NCI-H2196 treated with DMSO at 0.1 percent for 48 hours (cell line): ENCODE data around the gene NLRP1.

ENCODE experiments used
- DNase-seq: peaks from one replicate; lab custom pipeline; 2025; ENCODE audit not compliant: unreplicated experiment; lab: John Stamatoyannopoulos, UW

Gene NLRP1

DNA sequence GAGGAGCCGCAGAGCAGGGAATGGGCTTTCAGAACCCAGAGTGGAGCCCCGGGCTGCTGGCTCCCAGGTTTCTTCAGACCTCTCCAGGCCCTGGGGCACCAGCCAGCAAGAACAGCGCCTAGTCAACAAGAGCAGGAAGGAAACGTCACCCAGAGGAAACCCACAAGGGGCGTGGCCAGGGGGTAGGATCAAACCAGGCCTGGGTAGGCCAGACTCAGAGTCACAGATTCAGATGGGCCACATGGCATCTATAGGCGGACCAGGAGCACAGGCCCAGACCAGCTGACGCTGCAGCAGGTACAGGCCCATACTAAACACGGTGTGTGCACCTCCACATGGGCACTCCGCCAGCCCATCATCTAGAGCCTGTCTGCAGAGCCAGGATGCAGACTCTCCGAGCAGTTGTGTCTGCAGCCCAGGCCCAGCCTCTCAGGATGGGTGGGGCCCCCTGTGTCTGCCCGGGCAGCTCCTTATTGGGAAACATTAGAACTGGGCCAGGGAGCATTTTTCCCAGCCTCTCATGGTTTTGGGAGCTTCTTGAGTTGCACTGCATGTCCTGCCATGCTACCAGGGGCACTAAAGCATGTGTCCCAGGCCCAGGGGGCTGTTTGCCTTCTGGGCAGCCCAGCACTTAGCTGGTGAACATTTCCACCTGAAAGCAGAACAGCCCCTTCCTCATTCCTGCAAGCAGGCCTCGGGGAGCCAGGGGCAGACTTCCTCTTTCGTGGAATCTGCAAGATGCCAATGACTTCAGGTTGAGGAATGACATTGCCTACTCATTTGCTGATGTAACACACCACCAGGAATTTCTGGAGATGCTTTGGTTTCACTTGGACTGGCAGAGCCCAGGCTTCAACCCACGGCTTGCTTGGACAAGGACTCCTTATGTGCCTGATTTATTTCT, at the start of gene NLRP1:
NLRP1 (minus strand) TSS at position 127 of the 904 bp plus-strand sequence. CDS start 552 bp downstream, outside the sequence.
- peak; percentile 38 for DNase-seq

DNA sequence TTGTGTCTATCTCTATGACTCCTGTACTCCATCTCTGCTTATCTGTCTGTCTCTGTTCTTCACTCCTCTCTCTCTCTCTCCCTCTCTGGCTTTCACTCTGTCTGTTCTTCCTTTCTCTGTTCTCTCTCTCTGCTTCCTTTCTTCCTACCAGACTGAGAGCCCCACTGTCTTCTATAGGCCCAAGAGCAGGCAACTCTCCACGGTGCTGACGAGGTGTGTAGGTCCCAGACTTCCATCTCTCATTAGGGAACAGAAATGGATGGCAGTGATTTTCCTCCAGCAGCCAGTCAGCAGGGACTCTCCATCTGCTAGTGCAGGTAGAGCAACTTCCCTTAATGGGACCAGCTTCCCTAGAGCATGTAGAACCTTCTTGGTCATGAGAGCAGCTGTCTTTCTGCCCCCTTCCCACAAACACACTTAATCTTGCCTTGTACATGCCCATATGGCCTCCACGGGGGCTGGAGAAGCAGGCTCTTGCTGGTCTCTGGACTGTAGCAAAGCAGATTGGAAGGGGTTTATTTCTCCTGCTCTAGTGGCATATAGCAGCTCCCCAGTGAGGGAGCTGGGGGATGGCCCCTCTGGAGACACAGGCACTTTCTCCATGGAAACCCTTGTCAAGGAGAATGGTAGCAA, 47.8 kb upstream of the NLRP1 start:
- DNase-seq, result no peak

DNA sequence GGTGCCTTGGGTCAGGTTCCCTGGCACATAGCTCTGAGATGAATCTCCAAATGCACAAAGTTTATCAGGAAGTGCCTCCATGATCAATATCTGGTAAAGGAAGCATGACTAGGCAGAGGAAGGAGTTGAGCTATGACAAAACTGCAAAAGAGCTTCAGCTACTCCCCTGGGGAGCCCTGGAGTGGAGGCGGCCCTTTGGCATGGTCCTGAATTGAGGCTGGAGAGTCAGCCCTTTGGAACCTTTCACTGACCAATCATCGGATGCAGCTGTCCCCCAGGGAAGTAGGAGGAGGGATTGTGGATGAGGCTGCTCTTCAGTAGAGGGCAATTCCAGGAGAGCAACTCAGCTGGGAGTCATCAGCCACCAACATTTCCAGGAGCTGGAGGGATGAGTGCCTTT, 46.1 kb upstream of the NLRP1 start:
- no peak for DNase-seq

DNA sequence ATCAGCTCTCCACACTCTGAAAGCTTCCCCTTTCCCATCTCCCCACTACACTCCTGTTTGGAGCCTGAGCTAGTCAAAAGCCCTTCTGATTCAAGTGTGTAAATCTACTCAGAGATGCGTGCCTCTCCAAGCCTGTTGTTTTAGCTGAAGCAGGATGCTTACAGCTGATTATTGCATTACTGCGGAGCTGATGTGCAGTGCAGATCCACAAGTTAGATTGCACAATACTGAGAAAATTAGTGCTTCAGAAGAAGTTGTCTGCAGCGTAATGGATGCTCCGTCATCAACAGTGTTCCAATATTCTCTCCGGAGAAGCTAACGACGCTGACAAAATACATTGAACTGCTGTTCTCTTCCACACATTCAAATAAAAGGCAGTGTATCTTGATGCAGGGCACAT, 44.8 kb upstream of the NLRP1 start:
- DNase-seq, result no peak

DNA sequence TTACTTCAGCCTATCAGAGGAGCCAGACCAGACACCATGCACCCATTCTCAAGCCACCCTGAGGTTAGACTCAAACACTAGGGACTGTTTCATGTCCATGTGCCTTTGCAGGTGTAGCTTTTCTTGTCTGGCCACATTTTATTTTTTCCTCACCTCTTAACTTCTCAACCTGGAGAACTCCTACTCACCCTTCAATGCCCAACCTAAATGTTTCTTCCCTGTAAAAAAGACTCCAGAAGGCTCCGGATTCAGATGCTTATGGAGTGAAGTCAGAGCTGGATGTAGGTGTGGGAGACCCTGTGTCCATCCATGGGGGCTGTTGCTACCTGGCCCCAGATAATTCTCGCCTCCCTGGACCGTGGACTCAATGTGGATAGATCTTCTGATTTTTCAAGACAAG, 44.0 kb upstream of the NLRP1 start:
- DNase-seq, result no peak

DNA sequence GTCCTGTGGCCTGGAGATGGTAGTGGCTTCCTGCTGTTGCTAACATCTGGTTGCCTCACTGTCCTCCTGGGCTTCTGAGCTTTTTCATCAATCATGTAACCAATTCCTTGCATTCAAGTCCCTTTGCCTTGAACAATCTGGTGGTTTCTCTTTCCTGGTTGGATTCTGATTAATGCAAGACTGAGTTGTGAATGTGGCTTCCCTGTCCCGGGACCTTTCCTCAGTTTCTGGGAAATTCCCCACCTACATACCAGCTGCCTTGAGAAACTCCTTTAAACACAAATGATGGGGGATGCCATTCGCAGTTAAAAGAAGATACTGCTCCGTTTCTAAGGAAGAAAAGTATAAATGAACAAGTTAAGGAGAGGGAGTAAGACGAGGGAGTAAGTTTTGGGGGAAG, 39.9 kb upstream of the NLRP1 start:
- no peak for DNase-seq

DNA sequence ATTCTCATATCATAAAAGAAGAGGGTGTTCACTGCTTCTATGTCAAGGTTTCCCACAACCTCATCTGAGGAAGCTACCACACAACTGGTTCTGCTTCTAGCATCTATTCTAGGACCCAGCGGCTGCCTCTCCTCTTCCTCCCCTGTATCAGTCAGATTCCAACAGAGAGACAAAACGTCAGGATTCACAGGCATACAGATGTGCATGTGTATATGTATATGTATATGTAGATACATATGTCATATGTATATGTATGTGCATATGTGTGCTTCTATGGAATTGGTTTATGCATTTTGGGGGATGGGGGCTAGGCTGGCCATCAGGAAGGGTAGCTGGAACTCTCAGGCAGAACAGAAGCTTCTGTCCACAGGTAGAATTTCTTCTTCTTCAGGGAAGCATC, 37.4 kb upstream of the NLRP1 start:
- no peak for DNase-seq

DNA sequence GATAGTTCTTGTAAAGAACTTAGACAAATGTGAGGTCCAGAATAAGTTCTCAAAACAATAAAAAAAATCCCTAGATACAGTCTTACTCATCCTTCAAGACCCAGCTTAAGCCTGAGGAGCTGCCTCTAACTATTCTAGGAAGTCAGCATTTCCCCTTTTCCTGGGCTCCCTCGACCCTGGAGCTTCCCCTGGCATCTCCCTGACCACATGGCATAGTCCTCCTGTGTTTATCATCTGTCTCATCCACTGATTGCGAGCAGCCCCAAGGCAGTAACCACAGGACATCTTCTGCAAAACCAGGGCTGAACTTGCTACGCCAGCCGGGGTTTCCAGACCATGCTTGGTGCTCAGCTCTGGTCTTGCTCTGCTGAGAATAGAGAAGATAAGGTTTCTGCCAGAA, 36.7 kb upstream of the NLRP1 start:
- DNase-seq, result no peak

DNA sequence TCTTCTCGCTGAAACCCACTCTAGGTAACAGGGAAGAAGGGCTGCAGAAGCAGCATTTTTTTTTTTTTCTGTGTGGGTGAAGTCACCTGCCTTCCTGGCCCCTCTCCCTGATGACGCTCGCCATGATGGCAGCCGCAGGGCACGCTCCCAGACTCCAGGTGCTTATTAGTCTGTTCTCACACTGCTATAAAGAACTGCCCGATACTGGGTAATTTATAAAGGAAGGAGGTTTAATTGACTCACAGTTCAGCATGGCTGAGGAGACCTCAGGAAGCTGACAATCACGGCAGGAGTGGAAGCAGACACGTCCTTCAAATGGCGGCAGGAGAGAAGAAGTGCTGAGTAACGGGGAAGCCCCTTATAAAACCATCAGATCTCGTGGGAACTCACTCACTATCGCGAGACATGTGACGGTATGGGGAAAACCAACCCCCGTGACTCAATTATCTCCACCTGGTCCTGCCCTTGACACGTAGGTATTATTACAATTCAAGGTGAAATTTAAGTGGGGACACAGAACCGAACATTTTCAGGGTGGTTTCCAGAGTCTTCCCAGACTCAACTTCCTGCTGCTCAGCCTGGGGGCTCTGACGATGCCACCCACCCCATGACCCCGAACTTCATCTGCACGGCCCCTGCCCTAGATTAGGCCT, 34.9 kb upstream of the NLRP1 start:
- DNase-seq, result peak; percentile 100

DNA sequence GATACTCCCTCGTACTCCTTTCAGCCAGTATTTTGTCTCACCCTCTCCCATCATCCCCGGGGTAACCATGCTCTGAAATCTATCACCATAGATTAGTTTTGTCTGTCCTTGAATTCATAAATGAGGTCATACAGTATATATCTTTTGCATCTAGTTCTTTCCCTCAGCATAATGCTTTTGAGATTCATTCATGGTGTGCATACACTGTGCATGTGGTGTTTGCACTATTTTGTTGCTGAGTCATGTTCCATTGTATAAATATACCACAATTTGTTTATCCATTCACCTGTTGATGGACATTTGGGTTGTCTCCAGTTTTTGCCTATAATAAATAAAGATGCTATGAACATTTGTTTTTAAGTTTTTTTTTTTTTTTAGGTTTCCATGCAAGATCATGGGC, 34.2 kb upstream of the NLRP1 start:
- no peak for DNase-seq

DNA sequence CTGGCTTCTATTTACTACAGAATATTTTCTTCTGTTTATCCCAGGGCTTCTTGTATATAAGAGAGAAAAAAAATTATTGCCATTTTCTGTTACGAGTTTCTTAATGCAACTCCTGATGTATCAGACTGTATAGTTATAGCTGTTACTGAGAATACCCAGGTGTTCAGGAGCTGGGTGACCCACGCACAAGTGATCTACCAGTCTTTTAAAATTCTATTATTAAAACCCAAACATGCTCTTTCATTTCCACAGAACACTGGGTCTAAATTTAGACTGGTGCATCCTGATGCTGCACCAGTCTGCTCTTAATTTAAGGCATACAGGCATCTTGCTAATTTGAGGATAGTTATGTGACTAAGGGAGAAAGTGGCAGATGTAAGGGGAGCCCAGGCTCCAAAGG, 31.2 kb upstream of the NLRP1 start:
- DNase-seq, result no peak

DNA sequence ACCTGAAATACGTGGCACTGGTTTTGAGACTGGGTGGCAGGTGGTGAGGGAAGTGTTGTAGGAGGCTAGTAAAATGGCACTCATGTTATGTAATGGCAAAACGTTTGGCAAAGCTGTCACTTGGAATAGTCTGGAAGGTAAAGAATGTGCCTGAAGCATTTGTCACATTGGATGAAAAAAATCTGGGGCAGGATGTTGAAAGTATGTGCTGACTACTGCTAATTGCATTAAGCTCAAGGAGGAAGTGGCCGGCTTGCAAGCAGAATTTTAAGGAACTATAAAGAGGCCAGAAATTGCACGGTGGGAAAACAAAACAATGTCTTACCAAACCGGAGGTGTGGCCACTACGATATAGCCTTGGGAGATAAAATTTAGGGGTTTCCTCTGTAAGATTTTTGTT, 26.6 kb upstream of the NLRP1 start:
- DNase-seq, result no peak

DNA sequence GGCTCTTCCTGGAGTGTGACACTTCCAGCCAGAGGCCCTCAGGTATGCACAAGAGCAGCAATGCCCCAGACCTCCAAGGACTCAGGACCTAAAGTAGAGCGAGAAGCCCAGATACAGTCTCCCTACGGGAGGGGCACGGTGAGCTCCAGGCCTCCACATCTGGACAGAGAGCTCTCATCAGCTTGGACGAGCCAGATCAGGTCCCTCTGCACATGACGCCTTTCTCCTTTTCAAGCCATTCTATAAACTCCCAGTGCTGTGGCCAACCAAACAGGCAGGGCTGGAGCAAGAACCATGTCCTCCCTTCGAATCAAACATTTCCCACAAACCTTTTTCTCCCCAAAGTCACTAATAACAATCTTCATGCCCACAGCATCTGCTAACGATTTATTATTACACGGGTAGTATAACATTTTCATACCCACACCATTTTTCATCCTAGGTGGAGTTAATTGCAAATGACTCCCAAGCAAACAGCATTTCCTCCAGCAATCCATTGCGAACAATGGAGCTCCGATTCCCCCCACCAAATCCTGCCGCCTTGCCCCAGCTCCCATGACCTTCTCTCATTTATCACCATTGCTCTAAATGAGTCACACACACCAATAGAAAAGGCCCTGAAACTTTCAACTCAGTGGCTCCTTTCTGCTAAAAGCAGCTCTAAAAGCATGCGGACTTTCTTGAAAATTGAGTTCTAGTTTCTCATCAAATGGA, 24.2 kb upstream of the NLRP1 start:
- DNase-seq, result no peak

DNA sequence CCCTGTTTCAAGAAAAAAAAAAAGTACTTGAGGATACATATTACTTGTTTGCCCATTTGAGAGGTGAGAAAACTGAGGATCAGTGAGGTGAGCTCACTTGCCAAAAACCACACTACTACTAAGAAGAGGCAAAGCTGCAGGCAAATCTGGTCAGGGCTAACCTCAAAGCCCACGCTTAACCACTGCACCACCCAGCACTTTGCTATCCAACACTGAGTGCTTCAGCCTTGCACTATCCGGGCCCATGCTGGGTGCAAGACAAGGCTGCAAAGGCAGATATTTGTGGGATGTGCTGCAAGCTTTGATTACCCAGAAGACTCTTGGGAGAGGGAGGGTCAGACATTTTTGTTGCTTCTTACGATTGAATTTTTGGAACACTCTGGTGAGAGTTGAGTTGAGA, 23.6 kb upstream of the NLRP1 start:
- DNase-seq, result no peak

DNA sequence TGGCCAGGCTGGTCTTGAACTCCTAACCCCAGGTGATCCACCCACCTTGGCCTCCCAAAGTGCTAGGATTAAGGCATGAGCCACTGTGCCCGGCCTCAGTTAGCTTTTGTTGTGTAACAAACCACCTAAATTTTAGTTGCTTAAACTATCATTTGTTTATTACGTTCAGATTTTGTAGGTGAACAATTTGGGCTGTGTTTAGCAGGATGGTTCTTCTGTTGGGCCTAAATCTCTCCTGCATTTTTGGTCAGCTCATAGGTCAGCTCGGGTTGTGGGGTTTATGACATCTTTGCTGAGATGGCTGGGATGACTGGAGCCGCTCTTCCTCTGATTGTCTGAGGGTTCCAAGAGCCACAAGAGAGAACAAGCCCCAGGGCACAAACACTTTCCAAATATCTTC, 21.1 kb upstream of the NLRP1 start:
- no peak for DNase-seq

DNA sequence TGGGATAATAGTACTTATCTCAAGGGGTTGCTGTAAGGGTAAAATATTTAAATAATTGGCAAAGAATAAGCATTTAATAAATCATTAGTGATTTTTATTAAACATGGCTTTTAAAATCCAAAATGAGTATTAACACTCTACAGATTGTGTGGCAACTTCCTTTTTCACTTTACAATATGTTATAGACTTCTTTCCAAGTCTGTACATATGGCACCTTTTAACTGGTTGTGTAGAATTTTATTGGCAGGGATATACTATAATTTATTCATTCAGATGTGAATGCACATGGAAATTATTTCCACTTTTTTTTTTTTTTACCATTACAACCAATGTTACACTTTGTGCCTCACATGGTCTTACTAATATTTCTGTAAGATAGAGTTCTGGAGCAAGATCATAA, 15.7 kb upstream of the NLRP1 start:
- DNase-seq, result no peak

DNA sequence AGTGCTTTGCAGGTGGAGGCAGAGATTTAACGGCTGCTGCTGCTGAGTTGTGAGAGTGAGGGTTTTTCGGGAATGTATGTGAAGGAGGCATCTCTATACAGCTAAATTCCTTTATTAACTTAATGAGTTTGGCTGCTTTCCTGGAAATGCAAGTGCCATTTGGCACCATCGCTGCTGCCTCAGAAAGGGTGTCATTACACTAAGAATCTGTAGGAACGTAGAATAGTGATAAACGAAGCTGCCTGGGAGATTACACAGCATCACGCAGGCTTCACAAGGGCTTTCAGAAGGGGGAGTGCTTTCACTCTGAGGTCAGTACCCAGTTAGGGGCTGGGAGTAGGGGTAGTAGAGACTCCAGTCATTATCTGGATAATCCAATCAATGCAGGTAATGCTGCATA, 14.1 kb upstream of the NLRP1 start:
- DNase-seq, result no peak

DNA sequence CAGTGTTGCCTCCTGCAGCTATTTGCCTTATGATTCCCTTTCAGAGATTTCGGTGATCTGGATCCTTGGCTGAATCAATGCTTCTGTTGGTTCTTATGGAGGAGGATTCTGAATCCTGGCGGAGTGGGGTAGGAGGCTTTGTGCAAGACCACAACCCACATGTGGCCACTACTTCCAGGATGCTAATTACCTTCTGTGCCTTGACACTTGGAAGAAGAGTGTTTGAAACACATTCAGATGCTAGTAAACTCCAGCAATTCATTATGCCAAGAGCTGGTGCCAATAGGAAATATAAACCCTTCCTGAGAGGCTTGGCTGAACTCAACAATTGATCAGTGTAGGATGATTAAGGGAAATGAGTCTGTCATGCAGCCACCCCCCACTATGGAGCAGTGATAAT, 12.1 kb upstream of the NLRP1 start:
- DNase-seq, result no peak

DNA sequence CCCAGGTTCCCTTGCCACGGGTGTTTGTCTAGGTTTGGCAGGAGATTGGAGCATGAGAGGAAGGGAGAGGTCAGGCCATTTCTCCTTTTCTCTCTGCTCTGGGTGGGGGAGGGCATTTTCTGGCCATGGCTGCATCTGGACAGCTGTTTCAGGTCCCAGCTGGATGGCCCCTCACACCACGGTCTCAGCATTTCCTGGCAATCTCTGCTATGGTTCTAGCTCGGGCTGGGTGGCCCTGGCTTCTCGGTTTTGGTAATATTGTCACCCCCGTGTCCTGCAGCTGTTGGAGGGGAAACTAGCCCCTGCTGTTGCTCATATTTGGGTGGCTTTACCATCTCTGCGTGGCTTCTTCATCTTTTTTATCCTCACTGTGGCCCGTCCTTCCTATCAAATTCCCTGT, 11.5 kb upstream of the NLRP1 start:
- no peak for DNase-seq

DNA sequence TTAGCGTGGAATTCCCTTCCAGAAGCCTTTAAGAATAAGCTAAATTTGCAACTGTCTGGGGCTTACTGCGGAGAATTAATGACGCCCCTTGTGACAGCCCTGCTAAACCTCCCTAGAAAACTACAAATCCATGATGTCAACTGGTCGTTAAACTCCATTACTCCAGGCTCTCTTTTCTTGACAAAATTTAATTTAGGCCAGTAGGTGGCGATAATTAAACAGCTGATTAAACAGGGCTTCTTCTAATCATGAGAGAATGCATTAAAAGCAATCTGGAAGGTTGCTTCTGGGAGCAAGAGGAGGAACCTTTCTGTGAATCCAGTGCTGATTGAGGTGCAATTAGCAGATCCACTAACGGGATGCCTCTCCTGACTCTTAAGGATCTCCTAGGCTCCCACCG, 8.1 kb upstream of the NLRP1 start:
- DNase-seq, result peak; percentile 23

DNA sequence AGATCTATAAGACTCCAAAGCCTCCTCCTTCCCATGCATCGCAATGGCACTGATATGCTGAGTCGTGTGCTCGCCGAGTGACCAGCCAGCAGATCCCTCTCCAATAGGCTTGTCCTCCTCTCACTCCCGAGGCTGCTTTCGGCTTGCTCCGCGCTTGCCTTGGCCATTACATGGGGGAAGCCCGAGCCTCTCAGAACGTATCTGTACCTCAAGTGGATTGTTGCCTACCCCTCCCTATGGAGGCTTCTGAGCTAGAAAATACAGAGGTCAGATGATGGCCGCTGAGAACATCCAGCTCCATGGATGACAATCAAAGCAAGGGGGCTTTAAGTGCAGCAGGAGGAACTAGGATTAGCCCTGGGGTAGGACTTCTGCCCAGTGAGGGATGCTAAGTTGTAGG, 7.7 kb upstream of the NLRP1 start:
- no peak for DNase-seq

DNA sequence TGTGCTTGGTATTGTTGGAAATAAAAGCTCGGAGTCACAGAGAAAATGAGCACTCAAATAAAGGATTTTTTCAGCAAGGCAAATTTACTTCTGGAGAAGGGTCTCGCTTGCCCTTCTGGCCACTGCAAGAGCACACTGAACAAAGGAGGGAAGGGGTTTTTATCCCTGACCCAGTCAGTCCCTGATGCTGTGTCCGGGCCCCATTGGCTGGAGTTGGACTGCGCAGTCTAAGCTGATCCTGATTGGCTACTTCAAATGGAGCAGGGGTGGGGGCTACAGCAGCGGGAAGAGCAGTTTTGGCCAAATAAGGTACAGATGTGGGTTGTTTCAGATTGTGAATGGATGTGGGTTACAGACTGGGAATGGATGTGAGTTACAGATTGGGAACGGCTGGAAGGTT, 4.3 kb upstream of the NLRP1 start:
- DNase-seq, result no peak
